Adrenal gland (tissue), 5 donors: Measurements from ENCODE around the gene VAC14.

Experiments used
- CTCF ChIP-seq, 6 experiments: fragments of 450-650 bp in 4 of 6; fragments of 200-600 bp in 2 of 6; sonication (generic) in 1 of 6; IDR thresholded peaks; 1 replicate in 5 of 6; 2 replicates in 1 of 6; pipeline versions ENCODE4 v1.5.1 to v1.8.0; 2016 to 2021; ENCODE audit warnings: antibody characterized with exemption in 6 of 6, mild to moderate bottlenecking in 2 of 6, moderate library complexity in 1 of 6
- POLR2A ChIP-seq, 2 donors: fragments of 450-650 bp; IDR thresholded peaks; one replicate each; pipeline ENCODE4 v1.6.1; 2017; ENCODE audit warnings: antibody characterized with exemption in 2 of 2, mild to moderate bottlenecking in 2 of 2, moderate library complexity in 1 of 2
- donor health status: DM: no; HTN: no; CAD: no.

GRCh38 chr16:70665806-70666735 lies 134.9 kb downstream of the VAC14 start:
- TF ChIP-seq POLR2A (IDR thresholded peaks at IDR 0.05) (no peak), CTCF (IDR thresholded peaks at IDR 0.05) (no peak)
